Dermis microvascular lymphatic vessel endothelial cell (primary cell): ENCODE data around the gene TACC2. TPM values are rescaled to one million over a fixed set of nuclear protein-coding genes. Genes with fewer than 3 reads are reported as not detected.

Experiments
- DNase-seq, 2 donors: peaks; one replicate each; pipeline versions ENCODE4 v3.0.0 to v3.0.0-alpha.2; 2010; ENCODE audit warnings: low read depth in 2 of 2
- total RNA-seq: library from RNA; depleted of rRNA; stranded (reverse); fragments of >200 nt; gene quantifications from 2 replicates; pipeline ENCODE4 v1.2.1, GENCODE V29; 2014

TACC2 gene
- total RNA-seq, 1 donor from 2014 or later: 3.7 TPM

DNA sequence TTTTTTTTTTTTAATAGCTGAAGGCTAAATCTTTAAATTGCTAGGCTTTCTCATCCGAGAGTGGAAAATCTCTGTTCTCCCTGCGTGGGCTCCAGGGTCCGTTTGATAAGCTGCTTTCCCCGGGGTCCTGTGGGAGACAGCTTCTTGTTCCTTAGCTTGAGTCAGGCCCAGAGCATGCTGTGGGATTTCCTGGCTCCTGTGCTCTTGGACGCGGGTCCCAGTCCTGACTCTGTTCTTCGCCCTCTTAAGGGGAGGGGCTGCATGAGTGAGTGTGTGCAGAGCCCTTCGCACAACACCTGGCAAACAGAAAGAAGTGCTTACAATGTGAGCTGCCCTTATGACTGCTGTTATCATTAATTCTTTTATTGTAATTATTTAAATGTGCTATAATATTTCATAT, 133.5 kb downstream of the TACC2 start:
- no peak for DNase-seq

DNA sequence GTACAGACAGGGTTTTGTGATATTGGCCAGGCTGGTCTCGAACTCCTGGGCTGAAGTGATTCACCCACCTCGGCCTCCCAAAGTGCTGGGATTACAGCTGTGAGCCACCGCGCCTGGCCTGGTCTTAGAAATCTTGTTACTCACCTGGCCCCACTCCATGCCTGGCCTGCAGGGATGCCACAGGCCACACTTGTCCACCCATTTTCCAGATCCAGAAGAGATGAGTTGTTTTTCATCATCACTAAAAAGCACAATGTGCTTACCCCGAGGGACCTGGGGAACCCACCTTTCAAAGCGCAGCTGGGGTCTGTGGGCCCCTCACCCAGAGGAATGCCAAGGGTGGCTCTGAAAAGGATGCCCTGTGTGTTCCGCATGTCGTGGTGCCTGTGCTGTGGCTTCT, 134.2 kb downstream of the TACC2 start:
- no peak for DNase-seq

DNA sequence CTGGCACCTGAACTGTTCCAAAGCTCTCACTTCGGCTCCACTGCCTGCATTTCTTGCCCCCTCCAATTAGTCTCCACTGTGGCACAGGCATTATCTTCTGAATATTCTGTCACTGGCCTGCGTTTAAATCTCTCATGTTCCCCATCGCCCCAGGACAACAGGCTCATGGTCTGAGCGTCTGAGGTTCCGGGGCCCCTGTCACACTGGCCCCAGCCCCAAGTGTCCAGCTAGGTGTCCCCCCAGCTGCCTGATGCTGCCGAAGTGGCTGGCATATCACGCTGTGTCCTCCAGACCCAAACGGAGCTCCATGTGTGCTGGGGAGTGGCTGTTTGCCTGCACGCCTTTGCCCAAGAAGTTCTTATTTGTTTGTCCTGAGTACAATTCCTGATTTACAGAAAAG, 135.4 kb downstream of the TACC2 start:
- no peak for DNase-seq

DNA sequence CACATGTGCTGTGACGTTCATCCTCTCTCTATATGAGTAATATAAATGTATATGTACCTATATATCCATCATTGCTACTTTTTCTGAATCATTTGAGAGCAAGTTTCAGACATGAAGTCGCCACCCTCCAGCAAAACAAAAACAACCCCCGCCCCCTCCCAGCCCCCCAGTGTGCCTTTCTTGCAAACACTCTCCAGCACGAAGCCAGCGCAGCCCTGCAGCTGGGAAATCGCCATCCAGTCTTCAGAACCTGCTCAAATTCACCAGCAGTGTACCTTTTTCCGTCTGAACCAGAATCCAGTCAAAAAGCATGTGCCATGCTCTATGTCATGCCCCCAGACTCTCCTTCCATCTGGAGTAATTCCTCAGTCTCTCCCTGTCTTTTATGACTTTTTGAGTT, 135.8 kb downstream of the TACC2 start:
- no peak for DNase-seq

DNA sequence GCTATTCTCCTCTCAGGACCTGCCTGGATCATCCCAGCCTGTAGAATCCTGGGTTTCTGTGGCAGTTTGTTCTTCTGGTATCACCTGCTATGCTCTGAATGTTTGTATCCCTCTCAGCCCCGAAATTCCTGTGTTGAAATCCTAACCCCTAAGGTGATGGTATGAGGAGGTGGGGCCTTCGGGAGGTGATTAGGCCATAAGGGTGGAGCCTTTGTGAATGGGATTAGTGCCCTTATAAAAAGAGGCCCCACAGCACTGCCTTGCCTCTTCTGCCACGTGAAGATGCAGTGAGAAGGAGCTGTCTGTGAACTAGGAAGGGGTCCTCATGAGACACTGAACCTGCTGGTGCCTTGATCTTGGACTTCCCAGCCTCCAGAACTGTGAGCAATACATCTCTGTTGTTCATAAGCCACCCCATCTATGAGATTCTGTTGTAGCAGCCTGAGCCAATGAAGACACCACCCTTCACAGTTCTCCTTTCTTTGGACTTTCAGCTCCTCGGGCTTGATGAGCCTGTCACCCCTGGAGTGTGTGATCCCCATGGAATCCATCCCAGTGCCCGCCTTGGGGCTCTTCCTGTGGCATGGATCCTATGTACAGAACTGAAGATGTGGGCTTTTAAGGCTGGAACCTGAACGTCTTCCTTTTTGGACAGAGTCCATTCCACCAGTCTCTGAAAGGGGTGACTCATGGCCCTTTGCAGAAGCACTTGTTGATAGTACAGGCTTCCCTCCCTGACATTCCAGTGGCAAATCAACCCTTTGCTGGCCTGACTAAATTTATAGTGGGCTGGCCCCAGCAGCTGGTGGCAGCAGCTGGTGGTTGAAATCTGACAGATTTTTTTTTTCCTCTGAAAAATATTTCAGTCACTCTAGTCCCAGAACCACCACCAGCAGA, 138.0 kb downstream of the TACC2 start:
- peak in 1 of 2 donors; percentile 93 for DNase-seq

DNA sequence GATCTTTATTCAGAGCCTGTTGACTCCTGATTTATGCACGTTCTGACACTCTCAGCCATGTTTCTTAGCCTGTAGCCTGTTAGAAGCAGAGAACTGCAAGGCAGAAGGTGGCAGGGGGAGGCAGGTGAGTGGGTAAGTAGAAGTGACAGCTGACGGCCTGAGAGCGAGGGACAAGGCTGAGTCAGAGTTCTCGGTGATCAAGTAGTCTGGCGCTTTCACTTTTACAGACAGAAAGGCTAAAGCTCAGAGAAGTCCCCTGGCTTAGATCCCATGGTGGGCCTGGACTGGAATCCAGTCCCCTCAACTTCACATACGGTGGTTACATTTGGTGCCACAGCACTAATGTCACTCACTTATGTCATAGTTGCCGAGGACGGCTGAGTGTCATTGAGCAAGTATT, 139.0 kb downstream of the TACC2 start:
- DNase-seq: peak in 1 of 2 donors; percentile 86

DNA sequence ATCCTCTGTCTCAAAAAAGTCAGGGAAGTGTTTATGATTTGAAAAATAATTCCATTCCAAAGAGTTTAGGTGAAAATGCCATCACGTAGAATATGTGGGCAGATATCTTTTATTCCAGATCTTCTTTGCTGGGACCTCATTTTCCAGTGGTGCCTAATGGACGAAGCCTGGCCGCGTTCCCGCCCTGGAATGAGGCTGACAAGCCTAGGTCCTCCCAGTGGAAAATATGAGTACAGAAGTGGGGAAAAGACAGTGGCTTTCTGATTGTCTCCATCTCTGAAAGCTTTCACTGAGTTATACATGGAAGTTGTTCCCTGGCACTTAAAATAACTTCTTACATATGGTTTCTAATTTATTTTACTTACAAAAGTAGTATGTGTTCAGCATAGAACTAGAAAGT, 139.4 kb downstream of the TACC2 start:
- DNase-seq: peak; percentile 52 to 75

DNA sequence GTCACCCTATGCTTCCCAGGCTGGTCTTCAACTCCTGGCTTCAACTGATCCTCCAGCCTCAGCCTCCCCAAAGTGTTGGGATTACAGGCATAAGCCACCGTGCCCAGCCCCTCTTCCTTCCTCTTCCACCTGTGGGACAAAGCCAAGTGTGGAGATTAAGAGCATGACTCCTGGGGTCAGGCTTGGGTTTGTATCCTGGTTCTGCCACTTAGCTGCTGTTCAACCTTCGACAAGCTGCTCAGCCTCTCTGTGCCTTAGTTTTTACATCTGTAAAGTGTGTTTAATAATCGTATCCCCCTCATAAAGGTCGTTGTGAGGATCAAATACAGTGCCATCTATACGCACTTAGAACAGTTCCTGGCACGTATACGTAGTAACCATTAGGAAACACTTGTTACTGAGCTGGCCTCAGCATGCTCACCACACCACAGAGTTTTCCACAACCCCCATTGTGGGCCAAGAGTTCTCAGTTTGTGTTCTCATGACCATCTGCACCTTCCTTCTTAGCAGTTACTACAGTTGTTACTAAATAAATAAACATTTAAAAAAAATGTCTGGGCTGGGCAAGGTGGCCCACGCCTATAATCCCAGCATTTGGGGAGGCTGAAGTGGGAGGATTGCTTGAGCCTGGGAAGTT, 141.6 kb downstream of the TACC2 start:
- no peak for DNase-seq

DNA sequence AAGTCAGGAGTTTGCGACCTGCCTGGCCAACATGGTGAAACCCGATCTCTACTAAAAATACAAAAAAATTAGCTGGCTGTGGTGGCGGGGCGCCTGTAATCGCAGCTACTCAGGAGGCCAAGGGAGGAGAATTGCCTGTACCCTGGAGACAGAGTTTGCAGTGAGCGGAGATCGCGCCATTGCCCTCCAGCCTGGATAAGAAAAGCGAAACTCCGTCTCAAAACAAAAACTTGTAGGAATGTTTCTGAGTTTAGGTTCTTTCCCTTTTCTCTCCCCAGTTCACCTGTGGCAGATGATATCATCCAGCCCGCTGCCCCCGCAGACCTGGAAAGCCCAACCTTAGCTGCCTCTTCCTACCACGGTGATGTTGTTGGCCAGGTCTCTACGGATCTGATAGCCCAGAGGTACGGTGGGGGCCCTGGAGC, 143.4 kb downstream of the TACC2 start:
- DNase-seq: no peak

DNA sequence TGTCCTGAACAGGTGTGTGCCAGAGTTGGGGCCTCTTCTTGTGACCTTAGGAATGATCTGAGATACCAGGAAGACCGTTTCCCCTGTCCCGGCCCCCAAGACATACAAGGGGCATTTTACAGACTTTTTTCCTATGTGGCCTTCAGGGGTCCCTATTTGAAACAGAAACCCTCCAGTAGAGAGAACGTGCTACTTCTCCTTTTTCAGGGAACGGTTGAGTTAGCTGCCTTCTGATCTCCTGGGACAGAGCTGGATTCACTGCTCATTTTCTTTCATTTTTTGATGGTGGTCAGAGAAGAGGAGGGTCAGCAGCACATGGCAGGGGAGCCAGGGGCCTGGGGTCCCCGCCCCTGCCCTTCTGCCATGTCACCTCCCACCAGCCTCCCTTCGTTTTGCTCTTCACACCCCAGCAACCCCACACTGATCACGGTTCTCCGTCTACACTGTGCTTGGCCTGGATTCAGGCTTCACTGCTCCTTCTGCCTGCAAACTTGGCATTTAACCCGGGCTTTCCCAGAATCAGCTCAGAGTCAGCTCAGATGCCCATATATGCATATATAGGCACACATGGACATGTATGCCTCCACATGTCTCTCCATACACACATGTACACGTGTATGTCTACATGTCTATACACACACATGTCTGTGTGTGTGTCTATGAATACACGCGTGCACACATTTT, 144.1 kb downstream of the TACC2 start:
- DNase-seq: no peak

DNA sequence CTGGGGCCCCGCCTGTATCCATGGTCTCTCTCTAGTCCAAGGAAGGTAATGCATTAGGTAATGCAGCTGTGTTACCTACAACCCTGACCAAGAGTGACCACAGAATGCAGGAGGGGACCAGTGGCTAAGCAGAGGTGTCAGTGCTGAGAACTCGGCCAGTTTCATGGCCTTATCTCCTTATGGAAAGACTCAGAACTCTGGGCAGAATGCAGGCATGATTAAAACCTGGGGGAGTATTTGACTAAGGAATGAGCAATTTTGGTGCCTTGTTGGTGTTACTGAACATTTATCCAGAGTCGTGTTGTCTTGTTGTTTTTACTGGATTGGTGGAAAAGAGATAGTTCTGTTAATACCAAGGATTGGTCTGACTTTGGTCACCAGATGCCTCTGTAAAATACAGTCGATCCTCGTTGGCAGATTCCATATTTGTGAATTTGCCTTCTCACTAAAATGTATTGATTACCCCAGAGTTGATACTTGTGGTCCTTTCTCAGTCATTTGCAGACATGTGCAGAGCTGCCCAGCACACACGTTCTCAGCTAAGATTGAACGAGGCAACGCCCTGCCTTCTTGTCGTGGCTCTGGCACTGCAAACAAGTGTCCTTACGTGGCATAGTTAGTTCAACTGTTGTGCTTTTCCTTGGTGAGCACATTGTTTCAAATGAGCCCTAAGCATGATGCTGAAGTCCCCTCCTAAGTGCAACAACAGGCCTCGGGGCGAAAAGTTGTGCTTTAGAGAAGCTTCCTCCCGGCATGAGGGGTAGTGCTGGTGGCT, 146.5 kb downstream of the TACC2 start:
- no peak for DNase-seq

DNA sequence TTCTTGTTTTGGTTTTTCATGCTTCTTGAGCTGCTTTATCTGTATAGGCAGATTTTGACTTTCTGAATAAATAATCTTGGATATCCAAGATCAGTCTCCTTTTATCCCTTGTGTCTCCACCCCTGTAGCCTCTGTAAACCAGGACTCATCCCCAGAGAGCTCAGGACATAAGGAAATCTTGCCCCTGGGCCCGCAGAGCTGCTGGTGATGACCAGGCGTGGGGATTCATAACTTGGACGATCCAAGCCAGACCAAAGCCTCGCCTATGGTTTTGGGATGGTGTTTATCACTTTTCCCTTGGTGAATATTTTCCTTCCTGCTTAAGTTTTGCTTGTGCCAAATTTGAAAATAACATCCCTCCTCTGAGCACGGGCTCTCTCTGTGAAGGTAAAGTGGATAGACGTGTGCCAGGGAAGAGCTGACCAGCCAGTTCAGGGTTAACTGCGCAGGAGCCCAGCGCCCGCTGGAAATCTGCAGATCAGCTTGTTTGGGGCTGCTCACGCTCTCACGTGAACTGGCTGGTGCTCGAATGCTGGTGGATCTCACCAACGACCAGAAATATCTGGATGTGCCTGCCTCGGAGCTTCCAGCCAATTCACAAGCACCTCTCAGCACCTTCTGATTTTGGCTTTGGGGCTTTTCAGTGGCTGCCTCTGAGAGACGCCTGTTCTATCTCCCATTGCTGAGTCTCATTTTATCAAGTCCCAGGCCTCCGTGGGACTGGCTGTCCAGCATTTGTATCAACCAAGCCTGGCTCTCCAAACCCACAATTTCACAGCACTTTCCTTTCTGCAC, 150.1 kb downstream of the TACC2 start:
- peak in 1 of 2 donors; percentile 14 for DNase-seq

DNA sequence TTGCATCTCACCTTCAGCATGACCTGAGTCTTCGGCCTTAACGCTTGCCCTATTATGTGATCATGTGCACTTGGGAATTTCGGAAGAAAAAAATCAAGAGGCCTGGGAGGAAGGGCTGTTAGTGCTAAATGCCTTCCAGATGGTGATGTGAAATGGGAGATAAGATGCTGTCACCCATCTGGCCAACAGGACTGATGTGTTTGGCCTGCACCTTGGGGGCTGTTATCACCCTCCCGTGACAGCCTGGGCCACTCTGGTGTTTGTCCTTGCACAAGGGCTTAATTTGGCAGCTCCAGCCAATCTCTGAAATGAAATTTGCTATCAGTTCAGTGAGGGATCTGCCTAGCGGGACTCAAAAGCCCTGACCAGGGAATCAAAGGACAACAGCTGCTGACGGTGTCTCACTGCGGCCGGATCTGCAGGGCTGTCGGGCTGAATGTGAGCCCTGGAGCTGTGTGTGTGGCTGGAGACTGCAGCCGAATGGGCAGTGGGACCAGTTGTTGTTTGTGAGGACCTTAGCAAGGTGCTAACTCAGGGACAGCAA, 150.7 kb downstream of the TACC2 start:
- DNase-seq: no peak

DNA sequence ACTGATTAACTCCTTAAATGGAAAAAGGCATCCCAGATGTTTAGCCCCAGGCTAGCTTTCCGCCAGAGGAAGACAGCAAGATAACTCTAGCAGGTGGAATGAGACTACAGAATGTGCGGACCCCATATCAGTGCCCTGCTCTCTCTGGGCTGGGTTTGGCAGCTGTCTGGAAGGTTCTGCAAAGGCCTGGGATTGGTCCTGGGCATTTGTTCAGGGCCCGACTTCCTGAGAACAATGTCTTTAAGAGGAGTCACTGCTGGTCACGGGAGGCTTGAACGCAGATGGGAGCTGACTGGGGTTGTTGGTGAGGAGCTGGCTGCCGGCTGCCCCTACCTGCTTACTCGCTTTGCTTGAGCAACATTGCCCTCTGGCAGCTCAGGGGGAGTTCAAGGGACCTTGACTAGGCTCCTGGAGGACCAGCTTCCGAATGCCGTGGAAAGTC, 151.5 kb downstream of the TACC2 start:
- DNase-seq: peak in 1 of 2 donors; percentile 87

DNA sequence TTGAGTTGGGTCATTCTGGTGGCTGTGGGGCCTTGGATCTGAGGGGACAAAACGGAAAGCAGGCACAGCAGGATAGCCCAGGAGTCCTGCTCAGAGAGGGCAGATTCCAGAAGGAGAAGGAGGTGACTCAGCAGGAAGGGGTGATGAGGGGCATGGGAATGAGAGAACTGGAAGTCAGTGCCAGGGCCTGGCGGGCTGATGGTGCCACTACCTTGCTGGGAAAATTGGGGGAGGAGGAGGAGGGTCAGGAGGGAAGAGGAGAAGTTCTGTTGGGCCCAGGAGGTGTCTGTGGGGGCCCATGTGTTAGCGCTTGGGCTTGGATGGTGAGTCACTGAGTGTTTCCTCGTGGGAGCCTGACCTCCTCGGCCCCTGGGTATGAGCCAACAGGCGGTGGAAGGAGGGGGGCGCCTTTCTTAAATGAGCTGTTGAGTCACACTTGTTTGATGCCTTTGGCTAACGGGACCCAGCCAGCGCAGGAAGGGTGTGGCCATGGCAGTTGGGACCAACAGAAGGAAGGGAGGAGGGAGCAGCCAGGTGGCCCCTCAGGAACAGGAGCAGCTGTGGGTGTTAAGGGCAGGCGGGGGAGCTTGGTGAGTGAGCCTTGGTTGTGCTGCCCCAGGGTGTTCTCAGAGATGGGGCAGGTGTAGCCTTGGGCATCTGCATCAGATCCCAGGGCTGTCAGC, 152.1 kb downstream of the TACC2 start:
- peak in 1 of 2 donors; percentile 97 for DNase-seq

DNA sequence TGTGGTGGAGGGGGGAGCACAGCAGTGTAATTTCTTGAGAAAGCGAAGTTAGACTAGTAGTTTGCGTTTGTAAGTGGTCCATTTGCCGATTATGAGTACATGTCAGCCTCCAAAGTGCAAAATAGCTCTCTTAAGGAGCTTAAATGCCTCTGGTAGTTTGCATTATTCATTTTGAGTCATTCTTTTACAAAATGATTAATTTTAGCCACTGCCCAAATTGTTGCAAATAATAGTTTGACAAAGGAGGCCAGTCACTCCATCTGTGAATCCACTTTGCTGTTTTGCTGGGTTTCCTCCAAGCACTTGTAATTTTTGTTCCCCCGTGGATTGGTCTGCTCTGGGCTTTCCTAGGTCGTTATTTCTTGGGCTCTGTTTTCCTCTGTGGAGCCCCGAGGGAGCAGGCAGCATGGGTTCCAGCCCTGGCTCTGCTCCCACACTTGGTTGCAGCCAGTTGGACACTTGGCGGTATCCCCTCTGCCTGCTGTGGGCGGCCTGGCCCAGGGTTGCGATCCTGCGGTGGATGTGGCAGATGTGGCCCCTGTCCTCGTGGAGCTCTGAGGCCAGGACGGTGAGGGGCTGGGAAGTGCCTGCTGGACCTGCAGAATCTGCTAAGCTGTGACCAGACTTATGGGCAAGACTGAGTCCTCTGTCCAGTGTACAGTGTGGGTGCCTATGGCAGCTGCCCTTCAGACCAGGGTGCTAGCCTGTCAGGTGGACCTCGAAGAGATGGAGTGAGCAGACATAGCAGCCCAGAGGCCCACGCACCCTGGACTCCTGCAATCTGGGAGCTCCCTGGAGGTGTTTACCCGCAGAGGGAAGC, 153.1 kb downstream of the TACC2 start:
- no peak for DNase-seq

DNA sequence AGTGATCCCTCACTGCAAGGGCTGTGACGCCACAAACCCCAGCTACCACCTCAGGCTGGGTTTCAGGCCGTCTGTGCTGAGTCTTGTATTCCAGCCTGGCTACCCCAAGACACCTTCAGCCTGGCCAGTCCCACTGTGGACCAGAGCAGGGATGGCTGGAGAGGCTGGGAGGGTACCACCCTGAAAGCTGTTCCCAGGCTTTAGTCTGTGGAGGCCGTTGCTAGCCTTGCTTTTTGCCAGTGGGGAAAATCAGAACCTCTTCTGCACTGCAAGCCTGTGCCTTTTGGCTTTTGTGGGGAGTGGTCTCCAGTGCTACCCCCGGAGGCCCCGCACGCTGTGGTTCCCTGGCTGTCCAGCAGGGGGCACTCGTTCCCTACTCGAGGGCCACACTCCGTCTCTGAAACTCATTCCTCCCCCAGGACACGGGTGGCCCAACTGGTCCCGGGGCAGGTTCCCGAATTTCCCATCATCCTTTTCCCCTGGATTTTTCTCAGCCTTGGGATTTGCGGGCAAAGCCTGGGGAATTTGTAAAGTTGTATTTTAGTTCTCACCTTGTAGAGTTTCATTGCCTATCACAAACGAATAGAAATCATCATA, 153.8 kb downstream of the TACC2 start:
- peak in 1 of 2 donors; percentile 35 for DNase-seq

DNA sequence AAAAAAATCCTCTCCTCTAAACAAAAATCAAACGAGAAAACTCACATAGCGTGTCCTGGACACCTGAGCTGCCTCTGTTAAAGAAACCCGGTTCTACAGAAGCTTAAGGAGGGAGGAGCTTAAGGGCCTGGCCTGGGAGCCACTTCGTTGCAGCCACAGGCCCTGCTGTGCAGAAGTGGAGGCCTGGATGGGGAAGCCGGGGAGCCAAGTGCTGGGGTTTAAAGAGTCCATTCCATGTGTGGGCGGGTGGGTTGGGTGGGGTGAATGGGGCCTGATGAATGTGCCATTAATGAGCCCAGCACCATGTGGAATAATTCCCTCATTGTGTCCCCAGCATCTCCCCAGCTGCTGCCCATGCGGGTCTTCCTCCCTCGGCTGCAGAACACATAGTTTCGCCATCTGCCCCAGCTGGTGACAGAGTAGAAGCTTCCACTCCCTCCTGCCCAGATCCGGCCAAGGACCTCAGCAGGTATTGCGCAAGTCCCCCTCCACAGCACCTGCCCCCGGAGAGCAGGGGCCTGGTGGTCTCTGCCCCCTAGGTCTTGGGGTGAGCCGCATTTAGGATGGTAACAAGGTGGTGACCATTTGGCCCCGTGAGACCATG, 154.4 kb downstream of the TACC2 start:
- DNase-seq: no peak
